ENCODE results near the gene ASTN1.

GRCh38 chr1:177132141-177132540, 32.4 kb downstream of the ASTN1 start:
- TF ChIP-seq, protein P1, sequence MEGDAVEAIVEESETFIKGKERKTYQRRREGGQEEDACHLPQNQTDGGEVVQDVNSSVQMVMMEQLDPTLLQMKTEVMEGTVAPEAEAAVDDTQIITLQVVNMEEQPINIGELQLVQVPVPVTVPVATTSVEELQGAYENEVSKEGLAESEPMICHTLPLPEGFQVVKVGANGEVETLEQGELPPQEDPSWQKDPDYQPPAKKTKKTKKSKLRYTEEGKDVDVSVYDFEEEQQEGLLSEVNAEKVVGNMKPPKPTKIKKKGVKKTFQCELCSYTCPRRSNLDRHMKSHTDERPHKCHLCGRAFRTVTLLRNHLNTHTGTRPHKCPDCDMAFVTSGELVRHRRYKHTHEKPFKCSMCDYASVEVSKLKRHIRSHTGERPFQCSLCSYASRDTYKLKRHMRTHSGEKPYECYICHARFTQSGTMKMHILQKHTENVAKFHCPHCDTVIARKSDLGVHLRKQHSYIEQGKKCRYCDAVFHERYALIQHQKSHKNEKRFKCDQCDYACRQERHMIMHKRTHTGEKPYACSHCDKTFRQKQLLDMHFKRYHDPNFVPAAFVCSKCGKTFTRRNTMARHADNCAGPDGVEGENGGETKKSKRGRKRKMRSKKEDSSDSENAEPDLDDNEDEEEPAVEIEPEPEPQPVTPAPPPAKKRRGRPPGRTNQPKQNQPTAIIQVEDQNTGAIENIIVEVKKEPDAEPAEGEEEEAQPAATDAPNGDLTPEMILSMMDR (IDR thresholded peaks at IDR 0.05; ENCODE audit: poor library complexity) = no peak
- no peak for TF ChIP-seq EZH2 (IDR thresholded peaks at IDR 0.05; ENCODE audit: borderline replicate concordance)
